Measurements from ENCODE around the gene RAB11FIP3.

Gene RAB11FIP3

DNA sequence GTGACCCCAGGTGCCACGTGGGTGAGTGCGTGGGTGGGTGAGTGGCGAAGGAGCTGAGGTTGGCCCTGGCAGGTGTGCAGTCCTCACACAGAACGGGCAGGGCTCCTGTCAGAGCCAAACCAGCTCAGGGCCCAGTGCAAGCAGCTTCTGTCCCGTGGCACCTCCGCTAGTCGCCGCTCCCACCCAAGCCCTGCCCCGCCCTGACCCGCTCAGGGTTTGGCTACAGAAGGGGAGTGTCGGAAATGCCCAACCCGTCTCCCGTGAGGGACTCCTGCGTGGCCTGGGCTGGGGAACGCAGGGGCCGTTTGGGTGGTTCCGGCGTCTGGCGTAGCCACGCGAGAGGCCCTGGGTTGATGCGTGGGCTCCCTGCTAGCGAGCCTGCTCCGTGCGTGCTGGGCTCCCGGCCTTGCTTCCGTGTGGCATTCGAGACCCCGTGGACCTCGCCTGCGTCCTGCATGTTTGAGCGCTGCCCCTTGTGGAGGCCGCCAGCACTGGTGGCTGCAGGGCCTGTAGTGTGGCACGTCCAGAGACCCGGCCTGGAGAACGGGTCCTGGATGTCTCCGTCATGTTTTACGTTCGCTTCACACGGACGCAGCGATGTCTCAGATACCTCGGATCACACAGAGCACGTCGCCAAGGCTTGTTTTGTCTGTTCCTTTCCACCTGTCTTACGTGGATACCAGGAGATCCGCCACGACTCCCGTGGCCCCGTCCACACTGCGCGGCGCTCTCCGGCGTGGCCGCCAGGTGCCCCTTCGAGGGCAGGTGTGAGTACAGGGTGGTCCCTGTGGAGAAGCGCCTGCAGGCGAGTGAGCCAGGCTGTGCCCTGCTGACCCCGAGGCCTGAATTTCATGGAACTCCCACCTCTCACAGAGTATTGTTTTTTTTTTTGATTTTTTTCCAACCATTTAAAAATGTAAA lies 112.2 kb downstream of the RAB11FIP3 start:
- H3K4me1 Mint-ChIP-seq (ENCODE audit: low read depth), result peaks cover 5% of the 10 kb centered on the region
- H3K27me3 Mint-ChIP-seq, result no peaks in the 10 kb centered on the region
- no peaks in the 10 kb centered on the region for H3K9me3 Mint-ChIP-seq
- H3K36me3 Mint-ChIP-seq (ENCODE audit: low read depth), result peaks cover 48% of the 10 kb centered on the region
- DNase-seq, result no peak
- no peak overlapping the region for H3K27ac Mint-ChIP-seq
- no peak overlapping the region for H3K4me3 Mint-ChIP-seq

DNA sequence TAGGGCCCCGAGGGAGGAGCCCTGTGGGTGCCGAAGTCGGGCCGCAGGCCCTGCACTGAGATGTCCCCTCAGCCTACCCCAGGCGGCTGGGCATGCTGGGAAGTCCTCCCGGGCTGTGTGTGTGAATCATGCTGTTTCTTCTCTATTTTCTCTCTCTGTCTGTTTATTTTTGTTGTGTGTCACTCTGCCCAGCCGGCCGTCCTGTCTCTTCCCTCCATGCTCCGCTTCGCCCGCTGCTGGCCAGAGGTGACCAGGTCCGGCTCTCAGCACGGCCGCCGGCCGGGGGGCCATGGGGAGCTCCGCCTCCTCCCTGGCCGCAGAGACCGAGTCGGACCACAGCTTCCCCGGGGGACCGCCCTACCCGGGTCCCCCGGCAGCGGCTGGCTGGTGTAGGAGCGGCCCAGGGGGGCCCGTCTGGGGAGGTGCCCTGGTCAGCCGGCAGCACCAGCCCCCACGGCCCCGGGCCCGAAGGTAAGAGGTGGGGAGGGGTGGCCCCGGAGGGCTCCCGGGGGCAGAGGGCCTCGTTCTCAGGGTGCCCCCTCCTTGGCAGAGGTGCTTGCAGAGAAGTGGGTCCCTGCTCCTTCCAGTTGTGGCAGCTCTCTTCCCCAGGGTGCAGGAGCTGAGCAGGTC lies 114.6 kb downstream of the RAB11FIP3 start:
- DNase-seq, result no peak
- H3K27me3 Mint-ChIP-seq, result no peaks in the 10 kb centered on the region
- H3K9me3 Mint-ChIP-seq, result no peaks in the 10 kb centered on the region
- H3K4me1 Mint-ChIP-seq (ENCODE audit: low read depth), result peaks cover 4% of the 10 kb centered on the region
- peaks cover 47% of the 10 kb centered on the region for H3K36me3 Mint-ChIP-seq (ENCODE audit: low read depth)
- H3K27ac Mint-ChIP-seq, result no peak overlapping the region
- no peak overlapping the region for H3K4me3 Mint-ChIP-seq

DNA sequence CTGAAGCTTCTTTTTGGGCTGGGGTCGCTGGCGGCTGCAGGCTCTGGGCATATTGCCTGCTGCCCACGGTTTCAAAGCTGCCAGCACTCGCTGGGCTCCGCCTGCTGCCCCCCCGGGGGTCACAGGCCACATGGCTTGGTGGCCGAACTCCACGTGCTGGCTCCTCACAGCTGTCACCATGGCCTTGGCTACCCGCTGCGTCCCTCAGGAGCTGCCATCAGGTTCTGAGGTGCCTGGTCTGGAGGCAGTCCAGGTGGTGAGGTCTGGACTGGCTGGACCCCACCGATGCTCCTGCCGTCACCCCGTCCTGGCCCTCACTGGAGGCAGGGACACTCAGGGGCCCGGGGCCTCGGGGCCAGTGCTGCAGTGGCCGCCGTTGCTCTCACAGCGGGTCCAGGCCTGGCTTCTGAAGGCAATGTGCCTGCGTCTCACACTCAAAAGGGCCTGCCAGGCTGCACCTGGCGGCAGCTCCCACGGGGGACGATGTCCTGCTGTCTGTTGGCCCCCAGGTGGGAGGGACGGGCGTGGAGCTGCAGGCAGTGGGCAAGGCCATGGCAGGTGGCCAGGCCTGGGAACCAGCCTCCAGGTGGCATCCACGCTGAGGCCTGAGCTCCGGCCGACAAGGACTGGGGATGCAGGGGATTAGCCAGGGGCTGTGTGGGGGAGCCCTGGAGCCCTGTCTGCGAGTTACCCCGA lies 115.3 kb downstream of the RAB11FIP3 start:
- Mint-ChIP-seq H3K36me3 (ENCODE audit: low read depth) (peaks cover 49% of the 10 kb centered on the region), H3K4me3 (no peak overlapping the region), H3K9me3 (no peaks in the 10 kb centered on the region), H3K27me3 (no peaks in the 10 kb centered on the region), H3K27ac (no peak overlapping the region), H3K4me1 (ENCODE audit: low read depth) (peaks cover 5% of the 10 kb centered on the region)
- DNase-seq, result no peak

DNA sequence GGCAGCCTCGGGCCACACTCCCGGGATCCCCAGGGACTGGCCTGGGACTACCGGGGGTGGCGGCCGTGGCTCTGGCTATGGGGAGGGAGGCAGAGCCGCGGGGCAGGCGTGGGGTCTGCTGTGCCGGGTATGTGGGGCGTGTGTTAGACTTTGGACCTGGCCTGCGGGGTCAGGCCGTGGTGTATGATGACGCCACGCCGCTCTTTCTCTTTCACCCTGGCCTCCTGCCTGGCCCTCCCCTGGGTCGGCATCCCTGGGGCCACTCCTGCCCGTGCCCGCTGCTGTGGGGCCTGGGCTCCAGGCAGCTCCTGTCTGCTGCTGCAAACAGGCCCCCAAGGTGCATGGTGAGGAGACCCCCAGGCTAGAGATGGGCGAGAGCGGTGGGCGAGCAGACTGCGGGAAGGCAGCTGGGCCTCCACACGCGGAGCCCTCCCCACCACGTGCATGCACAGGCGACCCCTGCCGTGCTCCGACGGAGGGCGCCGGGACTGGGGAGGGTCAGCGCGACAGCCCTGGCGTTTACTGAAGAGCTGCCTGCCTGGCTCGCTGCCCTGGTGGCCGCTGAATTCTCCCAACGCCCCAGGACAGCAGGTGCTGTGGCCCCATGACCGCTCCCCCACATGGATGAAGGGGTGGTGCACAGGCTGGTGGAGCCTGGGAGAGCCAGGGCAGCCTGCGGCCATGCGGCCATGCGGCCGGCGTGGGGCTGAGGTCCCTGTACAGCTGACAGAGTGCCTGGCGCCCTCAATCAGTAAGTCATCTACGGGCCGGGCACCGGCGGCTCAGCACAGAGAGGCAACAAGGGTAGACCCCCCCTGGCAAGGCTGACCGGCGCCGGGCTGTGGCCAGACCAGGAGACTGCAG lies 118.1 kb downstream of the RAB11FIP3 start:
- H3K4me1 Mint-ChIP-seq (ENCODE audit: low read depth), result peaks cover 5% of the 10 kb centered on the region
- H3K9me3 Mint-ChIP-seq, result no peaks in the 10 kb centered on the region
- H3K4me3 Mint-ChIP-seq, result no peak overlapping the region
- H3K27me3 Mint-ChIP-seq, result no peaks in the 10 kb centered on the region
- H3K36me3 Mint-ChIP-seq (ENCODE audit: low read depth), result peaks cover 30% of the 10 kb centered on the region
- no peak for DNase-seq
- no peak overlapping the region for H3K27ac Mint-ChIP-seq

DNA sequence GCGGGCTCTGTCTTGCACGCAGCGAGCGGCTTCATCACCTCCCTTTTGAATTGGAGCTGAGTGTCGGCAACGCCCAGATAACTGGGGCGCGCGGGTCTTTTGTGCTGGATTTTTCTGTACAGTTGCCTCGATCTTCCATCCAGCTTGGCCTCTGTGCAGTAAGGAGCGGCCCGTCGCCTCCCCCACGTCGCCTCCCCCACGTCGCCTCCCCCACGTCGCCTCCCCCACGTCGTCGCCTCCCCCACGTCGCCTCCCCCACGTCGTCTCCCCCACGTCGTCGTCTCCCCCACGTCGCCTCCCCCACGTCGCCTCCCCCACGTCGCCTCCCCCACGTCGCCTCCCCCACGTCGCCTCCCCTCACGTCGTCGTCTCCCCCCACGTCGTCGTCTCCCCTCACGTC lies 119.1 kb downstream of the RAB11FIP3 start:
- H3K27me3 Mint-ChIP-seq, result no peaks in the 10 kb centered on the region
- no peak for DNase-seq
- no peak overlapping the region for H3K4me3 Mint-ChIP-seq
- no peak overlapping the region for H3K27ac Mint-ChIP-seq
- peaks cover 2% of the 10 kb centered on the region for H3K4me1 Mint-ChIP-seq (ENCODE audit: low read depth)
- peaks cover 28% of the 10 kb centered on the region for H3K36me3 Mint-ChIP-seq (ENCODE audit: low read depth)
- no peaks in the 10 kb centered on the region for H3K9me3 Mint-ChIP-seq

DNA sequence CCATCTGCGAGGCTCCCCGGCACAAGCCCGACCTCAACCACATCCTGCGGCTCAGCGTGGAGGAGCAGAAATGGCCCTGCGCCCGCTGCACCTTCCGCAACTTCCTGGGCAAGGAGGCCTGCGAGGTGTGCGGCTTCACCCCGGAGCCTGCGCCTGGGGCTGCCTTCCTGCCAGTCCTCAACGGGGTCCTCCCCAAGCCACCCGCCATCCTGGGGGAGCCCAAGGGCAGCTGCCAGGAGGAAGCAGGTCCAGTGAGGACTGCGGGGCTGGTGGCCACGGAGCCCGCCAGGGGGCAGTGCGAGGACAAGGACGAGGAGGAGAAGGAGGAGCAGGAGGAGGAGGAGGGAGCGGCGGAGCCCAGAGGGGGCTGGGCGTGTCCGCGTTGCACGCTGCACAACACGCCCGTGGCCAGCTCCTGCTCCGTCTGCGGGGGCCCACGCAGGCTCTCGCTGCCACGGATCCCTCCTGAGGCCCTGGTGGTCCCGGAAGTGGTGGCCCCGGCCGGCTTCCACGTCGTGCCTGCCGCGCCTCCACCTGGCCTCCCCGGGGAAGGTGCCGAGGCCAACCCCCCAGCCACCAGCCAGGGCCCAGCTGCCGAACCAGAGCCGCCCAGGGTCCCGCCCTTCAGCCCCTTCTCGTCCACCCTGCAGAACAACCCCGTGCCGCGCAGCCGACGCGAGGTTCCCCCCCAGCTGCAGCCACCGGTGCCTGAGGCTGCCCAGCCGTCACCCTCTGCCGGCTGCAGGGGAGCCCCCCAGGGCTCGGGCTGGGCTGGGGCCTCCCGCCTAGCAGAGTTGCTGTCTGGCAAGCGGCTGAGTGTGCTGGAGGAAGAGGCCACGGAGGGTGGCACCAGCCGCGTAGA lies 121.7 kb downstream of the RAB11FIP3 start:
- H3K36me3 Mint-ChIP-seq (ENCODE audit: low read depth), result peaks cover 30% of the 10 kb centered on the region
- no peaks in the 10 kb centered on the region for H3K9me3 Mint-ChIP-seq
- no peaks in the 10 kb centered on the region for H3K27me3 Mint-ChIP-seq
- H3K4me3 Mint-ChIP-seq, result no peak overlapping the region
- DNase-seq, result peak; percentile 68
- peaks cover 2% of the 10 kb centered on the region for H3K4me1 Mint-ChIP-seq (ENCODE audit: low read depth)
- H3K27ac Mint-ChIP-seq, result no peak overlapping the region

DNA sequence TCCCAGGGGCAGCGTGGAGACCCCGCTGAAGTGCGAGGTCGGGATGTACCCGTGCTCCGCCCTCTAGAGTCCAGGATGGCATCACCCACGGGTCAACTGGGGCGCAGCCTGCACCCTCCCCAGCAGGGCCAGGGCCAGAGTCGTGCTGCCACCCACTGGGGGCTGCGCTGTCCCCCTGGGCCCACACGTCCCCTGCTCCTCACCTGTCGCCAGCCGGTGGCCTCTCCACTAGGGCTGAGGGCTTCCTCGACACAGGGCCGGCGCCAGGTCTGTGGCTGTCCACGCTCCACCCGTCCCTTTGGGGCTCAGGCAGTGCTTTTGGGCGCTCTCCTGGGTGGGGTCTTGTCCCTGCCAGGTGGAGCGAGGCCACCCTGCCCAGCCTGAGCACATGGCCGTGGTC lies 123.1 kb downstream of the RAB11FIP3 start:
- Mint-ChIP-seq H3K27me3 (no peaks in the 10 kb centered on the region), H3K9me3 (no peaks in the 10 kb centered on the region), H3K27ac (no peak overlapping the region), H3K4me1 (ENCODE audit: low read depth) (peaks cover 2% of the 10 kb centered on the region), H3K4me3 (no peak overlapping the region), H3K36me3 (ENCODE audit: low read depth) (peaks cover 25% of the 10 kb centered on the region)
- DNase-seq, result no peak

DNA sequence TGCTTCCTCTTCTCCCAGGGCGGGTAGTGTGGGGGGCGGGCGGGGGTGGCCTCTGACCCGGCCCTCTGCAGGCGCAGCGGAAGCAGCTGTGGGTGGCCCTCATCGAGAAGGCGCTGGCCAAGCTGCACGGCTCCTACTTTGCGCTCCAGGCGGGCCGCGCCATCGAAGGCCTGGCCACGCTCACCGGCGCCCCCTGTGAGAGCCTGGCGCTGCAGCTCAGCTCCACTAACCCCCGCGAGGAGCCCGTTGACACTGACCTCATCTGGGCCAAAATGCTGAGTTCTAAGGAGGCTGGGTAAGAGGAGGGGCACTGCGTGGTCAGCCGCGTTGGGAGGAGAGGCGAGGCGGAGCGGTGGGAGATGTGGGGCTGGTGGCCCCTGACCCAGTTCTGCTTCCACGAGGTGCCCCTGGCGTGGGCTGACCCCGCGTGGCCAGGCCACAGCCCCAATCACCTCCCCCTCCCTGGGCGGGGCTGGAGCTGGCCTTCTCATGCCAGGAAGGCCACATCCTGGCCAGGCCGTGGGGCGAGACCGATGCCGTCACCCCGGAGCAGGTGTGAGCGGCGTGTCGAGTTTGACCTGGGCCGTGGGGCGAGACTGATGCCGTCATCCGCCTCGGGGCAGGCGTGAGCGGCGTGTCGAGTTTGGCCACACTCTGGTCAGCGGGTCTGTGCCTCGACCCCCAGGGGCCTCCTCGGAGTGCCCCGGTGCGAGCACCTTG lies 124.3 kb downstream of the RAB11FIP3 start:
- no peak for DNase-seq
- no peak overlapping the region for H3K4me3 Mint-ChIP-seq
- peaks cover 2% of the 10 kb centered on the region for H3K4me1 Mint-ChIP-seq (ENCODE audit: low read depth)
- H3K27me3 Mint-ChIP-seq, result no peaks in the 10 kb centered on the region
- H3K27ac Mint-ChIP-seq, result no peak overlapping the region
- H3K9me3 Mint-ChIP-seq, result no peaks in the 10 kb centered on the region
- peaks cover 29% of the 10 kb centered on the region for H3K36me3 Mint-ChIP-seq (ENCODE audit: low read depth)

DNA sequence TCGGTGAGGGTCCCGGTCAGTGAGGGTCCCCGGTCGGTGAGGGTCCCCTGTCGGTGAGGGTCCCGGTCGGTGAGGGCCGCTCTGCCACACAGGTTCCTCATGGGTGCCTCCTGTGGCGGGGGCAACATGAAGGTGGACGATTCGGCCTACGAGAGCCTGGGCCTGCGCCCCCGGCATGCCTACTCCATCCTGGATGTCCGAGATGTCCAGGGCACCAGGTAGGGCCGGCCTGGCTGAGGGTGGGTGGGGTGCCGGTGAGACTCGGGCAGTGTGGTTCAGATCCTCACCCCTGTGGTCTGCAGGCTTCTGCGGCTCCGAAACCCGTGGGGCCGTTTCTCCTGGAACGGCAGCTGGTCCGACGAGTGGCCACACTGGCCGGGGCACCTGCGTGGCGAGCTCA lies 125.8 kb downstream of the RAB11FIP3 start:
- Mint-ChIP-seq H3K4me3 (no peak overlapping the region), H3K36me3 (ENCODE audit: low read depth) (peaks cover 21% of the 10 kb centered on the region), H3K27me3 (no peaks in the 10 kb centered on the region), H3K27ac (no peak overlapping the region), H3K4me1 (ENCODE audit: low read depth) (no peaks in the 10 kb centered on the region), H3K9me3 (no peaks in the 10 kb centered on the region)
- DNase-seq, result no peak

DNA sequence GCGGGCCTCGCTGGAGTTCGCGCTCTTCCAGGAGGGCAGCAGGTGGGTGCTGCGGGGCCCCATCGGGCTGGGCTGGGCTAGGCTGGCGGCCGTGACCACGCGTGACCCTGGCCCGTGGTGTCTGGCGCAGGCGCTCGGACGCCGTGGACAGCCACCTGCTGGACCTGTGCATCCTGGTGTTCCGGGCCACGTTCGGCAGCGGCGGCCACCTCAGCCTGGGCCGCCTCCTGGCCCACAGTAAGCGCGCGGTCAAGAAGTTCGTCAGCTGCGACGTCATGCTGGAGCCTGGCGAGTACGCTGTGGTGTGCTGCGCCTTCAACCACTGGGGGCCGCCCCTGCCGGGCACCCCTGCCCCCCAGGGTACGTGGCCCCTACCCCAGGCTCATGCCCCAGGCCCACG lies 126.7 kb downstream of the RAB11FIP3 start:
- Mint-ChIP-seq H3K27ac (no peak overlapping the region), H3K4me3 (no peak overlapping the region), H3K36me3 (ENCODE audit: low read depth) (peaks cover 19% of the 10 kb centered on the region), H3K4me1 (ENCODE audit: low read depth) (no peaks in the 10 kb centered on the region), H3K9me3 (no peaks in the 10 kb centered on the region), H3K27me3 (no peaks in the 10 kb centered on the region)
- no peak for DNase-seq

DNA sequence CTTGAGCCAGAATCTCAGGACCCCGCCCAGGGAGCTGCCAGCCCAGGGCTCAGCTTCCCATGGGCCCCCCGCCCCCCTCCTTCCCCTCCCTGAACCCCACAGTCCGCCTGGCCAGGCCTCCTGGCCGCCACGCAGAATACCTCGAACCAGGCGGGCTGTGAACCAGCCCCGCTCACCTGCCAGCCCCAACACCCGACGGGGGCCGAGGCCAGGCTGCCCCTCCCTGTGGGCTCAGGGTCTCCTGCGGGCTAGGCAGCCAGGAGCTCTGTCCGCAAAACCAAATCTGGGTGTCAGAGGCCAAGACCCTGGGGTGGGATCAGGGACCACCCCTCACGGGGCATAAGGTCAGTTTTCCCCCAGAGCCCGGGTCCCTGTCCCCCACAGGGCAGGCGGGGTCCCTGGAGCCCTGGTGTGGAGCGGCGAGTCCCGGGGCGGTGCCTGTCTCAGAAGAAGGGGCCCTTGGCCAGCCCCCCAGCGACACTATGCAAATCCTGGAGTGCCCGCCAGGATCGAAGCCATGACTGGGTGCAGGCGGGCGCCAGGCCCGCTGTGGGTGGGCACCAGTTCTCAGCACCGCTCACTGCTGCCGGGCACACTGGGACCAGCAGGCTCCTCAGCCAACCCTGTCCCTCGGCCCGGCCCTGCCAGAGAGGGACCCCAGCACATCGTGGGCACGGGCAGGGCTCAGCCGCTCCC lies 128.3 kb downstream of the RAB11FIP3 start:
- Mint-ChIP-seq H3K27ac (no peak overlapping the region), H3K36me3 (ENCODE audit: low read depth) (peaks cover 18% of the 10 kb centered on the region), H3K4me3 (no peak overlapping the region), H3K4me1 (ENCODE audit: low read depth) (no peaks in the 10 kb centered on the region), H3K27me3 (peaks cover 4% of the 10 kb centered on the region), H3K9me3 (no peaks in the 10 kb centered on the region)
- no peak for DNase-seq

DNA sequence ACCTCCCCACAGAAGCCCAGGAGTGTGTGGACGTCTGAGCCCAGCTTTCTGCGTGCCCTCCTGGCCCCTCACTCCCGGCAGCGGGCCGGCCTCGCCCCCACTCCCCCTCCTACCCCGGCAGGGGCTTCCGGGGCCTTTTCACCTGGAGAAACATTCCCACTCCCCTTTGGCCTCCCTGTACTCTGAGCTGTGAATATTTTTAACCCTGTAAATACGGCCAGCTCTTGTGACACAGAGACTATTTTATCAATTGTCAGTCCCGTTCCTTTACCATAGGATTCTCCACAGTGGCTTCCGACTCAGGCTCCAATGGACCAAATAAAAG lies 128.8 kb downstream of the RAB11FIP3 start:
- H3K36me3 Mint-ChIP-seq (ENCODE audit: low read depth), result peaks cover 16% of the 10 kb centered on the region
- no peaks in the 10 kb centered on the region for H3K9me3 Mint-ChIP-seq
- H3K4me1 Mint-ChIP-seq (ENCODE audit: low read depth), result no peaks in the 10 kb centered on the region
- H3K4me3 Mint-ChIP-seq, result no peak overlapping the region
- no peak for DNase-seq
- H3K27me3 Mint-ChIP-seq, result peaks cover 8% of the 10 kb centered on the region
- no peak overlapping the region for H3K27ac Mint-ChIP-seq

Data from activated T-cell treated with anti-CD3 and anti-CD28 coated beads, Interleukin-2, amount 50 U/mL, for 24 hours (primary cell).